Germinal center (tissue), 1 donor: ENCODE measurements around the gene CADM3.

Source experiments
- DNase-seq: peaks from one replicate; pipeline ENCODE4 v3.0.0; 2012; ENCODE audit warnings: mixed read lengths, low spot score

Gene CADM3

GRCh38 chr1:159207080-159207479 lies 35.7 kb downstream of the CADM3 start:
- DNase-seq, result no peak

DNA sequence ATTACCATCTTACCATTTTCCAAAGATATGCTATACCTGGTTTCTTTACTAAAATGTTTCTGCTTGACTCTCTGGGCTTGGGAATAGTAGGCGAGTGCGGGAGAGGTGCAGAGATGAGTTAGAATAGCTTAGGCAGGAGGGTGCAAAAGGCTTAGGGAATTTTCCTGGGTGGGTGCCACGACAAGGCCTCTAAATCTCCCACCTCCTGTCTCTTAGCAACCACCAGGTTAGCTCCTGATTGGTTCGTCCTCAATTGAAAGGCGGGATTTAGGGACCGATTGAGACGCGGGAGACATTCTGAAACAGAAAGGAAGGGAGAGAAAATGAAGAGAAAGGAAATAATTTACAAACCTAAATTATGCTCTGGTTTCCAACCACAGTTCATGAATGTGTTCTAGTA lies 36.4 kb downstream of the CADM3 start:
- DNase-seq, result no peak

DNA sequence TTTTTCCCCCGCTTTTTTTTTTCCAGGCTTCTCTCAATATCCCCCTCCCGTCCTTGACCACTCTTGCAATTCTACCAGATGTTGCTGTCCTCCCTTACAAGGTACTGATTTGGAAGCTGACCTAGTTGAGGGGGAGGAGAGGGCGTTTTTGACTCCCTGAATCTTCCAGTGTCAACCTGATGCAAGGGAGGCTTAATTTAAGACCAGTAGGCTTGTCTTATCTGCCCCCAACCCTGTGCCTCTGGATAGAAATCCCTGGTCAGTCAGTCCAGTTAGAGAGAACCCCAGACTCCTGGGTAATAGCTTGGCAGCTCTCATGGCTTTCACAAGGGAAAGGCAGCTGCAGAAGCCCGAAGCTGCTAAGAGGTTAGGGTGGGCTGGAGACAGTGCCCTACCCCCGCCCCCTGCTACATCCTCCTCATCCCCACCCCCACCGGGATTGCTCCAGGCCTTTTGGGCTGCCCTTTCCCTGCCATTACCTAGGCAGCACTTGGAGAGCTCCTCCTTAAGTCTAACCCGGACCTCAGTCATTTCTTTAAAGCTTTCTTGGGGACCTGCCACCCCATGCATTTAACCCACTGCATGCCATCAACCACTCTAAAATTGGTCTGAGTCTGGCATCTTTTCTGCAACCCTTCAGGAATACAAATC lies 36.9 kb downstream of the CADM3 start:
- DNase-seq, result no peak

DNA sequence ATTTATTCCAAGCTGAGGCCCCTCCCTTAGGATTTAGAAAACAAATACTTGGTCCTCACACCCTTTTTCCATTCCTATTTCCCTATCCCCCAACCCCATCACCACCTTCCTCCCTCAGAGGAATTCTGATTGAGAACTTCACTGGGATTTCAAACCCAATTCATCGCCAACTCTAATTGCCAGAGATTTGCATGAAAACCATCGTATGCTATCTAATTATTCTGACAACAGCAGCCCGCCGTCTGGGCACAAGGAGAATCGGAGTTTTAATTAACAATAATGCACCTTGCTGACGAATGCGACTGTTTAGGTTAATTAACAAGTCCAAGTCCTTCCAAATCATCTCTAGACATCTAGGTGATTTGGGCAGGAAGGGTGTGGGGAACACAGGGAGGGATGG lies 37.6 kb downstream of the CADM3 start:
- DNase-seq, result no peak

DNA sequence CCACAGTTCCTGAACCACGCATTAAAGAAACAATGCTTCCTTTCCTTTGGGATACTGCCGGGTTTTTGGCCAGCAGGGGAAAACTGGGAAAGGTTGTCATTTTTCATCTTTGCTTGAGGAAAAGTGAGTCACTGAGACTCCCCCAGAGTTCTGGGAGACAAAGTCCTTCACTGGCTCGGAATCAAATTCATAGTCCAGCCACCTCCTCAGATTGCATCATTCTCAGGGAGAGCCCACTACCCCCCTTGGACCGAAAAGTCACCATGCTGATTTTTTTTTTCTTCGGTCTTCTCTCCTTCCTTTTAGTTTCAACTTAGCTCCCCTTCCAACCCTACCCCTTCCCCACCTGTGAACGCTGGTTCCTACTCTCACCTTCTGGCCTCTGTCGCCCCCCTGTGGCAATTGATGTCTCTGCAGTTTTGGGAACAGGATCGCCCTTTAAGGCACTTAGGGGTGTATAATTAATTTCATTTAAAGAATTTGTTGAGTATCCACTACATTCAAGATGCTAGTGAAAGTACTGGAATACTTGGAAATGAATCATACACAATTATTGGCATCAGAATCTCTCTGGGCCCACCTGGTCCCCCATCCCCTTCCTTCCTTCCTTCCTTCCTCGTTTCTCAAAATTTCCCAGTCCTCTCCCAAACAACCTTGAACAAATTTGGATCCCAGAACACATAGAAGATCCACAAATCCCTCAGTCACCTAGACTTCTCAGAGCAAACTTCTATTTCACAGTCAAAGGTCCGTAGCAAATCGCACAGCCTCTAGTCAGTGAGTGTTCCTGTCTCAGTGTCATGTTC lies 40.1 kb downstream of the CADM3 start:
- DNase-seq, result peak; percentile 54

GRCh38 chr1:159212596-159212995 lies 41.2 kb downstream of the CADM3 start:
- DNase-seq, result no peak

DNA sequence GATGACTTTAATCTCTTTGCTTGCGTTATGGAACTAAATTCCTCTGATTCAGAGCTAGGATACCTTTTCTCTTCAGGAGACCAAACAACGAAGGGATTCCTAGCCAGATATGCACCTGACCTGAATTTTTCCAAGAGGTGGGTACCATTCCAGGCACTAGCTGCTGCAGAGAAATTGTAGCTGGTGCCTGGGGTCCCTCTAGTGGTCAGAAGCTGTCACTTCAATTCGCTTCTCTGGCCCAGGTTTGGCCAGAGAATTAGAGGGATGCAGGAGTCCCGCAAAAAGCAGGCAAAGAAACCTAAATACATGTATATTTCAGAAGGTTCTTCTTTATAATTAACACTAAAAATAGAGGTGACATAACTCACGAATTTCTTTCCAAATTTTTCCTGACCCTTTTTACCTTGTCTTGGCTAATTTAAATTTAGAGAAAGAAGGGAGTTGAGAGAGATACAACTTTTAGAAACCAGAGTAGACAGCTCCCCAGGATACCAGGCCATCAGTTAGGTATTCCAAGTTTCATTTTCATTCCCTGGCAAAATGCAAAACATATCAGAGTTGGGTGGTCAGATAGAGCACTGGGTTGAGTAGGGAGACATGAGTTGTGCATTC lies 42.8 kb downstream of the CADM3 start:
- DNase-seq, result peak; percentile 50

DNA sequence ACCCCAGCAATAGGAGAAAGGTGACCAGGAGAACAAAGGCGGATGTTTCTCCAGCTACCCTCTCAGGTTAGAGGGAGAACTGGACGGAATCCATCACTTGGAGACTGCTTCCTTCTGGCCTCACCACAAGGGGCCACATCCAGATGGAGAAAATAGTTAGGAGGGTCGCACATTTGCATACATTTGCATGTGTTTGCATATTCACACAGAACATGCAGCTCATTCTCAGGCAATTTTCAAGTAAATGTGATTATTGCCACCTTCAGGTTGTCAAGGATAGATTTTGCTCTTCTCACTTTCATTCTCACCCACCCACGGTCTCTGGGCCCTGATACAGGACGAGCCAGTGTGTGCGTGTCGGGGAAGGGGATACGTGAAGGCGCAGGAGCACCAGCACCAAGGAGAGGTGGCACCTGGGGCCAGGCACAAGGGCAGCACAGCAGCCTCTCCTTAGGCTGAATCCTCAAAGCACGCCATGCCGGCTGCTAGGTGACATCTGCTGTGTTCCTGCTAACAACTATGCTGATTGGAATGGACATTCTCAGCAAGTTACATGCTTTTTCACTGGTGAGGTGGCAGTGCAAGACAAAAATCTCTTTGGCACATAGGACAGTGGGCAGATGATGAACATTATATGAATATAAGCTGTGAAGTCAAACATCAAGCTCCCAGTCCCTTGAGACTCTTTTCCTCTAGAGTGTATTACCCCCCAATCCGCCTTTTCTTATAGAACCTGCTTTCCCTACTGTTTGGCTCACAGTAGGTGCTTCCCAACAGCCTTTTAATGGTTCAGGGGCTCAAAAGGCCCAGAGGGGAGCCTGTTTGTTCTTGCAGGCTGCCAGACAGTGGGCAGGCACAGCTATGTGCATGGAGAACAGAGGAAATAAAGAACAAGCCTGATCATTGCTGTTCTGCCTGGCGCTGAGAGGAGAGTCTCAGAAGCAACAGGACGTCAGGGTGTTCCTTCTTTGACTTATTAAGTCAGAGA lies 47.5 kb downstream of the CADM3 start:
- DNase-seq, result no peak

GRCh38 chr1:159222075-159222865 lies 50.9 kb downstream of the CADM3 start:
- no peak for DNase-seq

GRCh38 chr1:159223004-159223403 lies 51.6 kb downstream of the CADM3 start:
- DNase-seq, result no peak

DNA sequence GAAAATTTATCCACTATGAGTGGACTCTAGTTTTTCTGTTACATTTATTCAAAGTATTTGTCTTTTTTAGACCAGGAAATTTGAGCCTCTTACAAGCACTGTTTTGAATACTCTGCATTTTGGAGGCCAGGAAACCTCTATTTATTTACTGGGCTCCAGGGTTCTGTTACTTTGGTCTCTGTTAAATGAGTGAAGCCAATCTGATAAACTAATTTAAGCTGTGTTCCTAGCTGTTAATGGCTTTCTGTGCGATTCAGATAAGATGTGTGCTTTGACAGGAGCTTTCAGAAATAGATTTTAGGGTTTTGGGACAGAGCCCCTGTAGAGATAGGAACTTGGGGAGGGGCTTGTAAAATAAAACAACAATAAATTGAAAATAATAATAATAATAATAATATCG lies 57.1 kb downstream of the CADM3 start:
- no peak for DNase-seq

- DNase-seq, result no peak
These were observed 58.0 kb downstream of the CADM3 start for GRCh38 chr1:159229260-159229885.

DNA sequence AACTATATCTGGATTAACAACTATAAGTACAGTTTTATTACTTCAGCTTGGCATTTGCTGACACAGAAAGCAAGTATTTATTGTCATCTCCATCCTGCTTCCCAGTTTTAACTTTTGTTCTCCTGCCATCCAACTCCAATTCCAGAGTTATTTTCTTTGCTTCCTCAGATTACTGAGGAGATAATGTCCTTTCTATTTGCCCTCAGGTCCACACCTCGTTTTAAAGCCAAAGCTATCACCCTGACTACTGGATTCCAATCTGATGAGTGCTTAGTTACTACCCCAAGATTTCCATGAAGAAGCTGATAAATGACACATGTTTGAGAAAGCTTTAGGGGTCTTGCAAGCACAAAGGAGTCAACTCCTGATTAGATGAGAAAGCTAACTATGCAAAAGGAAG lies 58.5 kb downstream of the CADM3 start:
- DNase-seq, result no peak

- DNase-seq, result no peak
These were observed 68.3 kb downstream of the CADM3 start for GRCh38 chr1:159239551-159240220.

DNA sequence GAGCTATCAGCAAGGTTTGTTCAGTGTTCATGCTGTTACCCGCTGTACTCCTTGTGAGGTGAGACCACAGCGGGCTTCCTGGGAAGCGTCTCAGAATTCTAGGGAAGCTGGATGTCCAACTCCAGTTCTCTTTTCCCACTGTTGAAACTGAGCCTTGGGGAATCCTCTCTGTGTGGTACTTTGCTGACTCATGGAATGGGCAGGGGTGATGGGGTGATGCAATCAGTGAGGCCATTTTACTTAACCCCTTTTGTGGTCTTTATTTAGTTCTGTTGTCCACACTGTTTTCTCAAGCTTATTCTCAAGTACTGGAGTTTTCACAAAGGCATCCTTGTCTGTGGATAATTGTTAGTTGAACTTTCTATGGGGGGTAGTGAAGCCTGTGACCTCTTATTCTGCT lies 75.9 kb downstream of the CADM3 start:
- no peak for DNase-seq

DNA sequence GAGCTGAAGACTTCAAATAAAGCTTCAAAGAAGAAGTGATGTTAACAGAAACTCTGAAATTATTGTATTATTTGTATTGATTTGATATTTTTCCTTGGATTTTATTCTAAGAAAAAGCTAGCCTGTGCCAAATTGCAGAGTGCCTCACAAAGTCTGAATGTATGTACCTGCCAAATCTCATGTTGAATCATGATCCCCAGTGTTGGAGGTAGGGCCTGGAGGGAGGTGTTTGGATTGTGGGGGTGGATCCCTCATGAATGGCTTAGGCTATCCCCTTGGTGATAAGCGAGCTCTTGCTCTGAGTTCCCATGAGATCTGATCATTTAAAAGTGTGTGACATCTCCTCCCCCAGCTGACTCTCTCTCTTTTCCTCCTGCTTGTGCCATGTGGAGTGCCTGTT lies 76.9 kb downstream of the CADM3 start:
- no peak for DNase-seq

- no peak for DNase-seq
These were observed 79.3 kb downstream of the CADM3 start for GRCh38 chr1:159250638-159251216.
